ELR (cell line): Measurements from ENCODE around the gene RTL9.
"Not testable (repeated sequence)": the region's sequence is repeated elsewhere in the genome, so short reads cannot be mapped to it uniquely, and the experiment has no call there.

Source experiments
- DNase-seq: peaks from one replicate; pipeline ENCODE4 v3.0.0-alpha.2; 2015; ENCODE audit warnings: low read depth

RTL9 gene

GRCh38 chrX:110406250-110406649 is 47.6 kb downstream of the RTL9 start:
- not testable (repeated sequence) for DNase-seq

- DNase-seq = no peak
These were observed 48.2 kb downstream of the RTL9 start for GRCh38 chrX:110406822-110407221.

- peak; percentile 71 for DNase-seq
These were observed 49.4 kb downstream of the RTL9 start for GRCh38 chrX:110407910-110408545.
